Caki2 (cell line): ENCODE results near the gene ADAMTS2. TPM values are rescaled to one million over a fixed set of nuclear protein-coding genes. Genes with fewer than 3 reads are reported as not detected.

ENCODE experiments used
- DNase-seq: peaks from one replicate; pipeline ENCODE4 v3.0.0-alpha.2; 2015; ENCODE audit warnings: low read depth
- in situ Hi-C: cut with HindIII; loops from 2 replicates; pipeline ENCODE4 v1.10.0; 2016; ENCODE audit warnings: low sequenced_read_pairs, low pct_unique_long_range_greater_than_20kb, mixed read lengths
- total RNA-seq: library from RNA; depleted of rRNA; stranded (reverse); fragments of >200 nt; shearing (Covaris generic); gene quantifications from 2 replicates; pipeline ENCODE4 v1.2.3, GENCODE V29; 2014; ENCODE audit warnings: low replicate concordance

Gene ADAMTS2
- total RNA-seq, 1 experiment from 2014 or later: 5.0 TPM

- in situ Hi-C loops: no loop called here
- no peak for DNase-seq
Measured at GRCh38 chr5:179256328-179257175, 88.7 kb downstream of the ADAMTS2 start.

GRCh38 chr5:179255527-179256327, 89.5 kb downstream of the ADAMTS2 start:
- in situ Hi-C loops: no loop called here
- DNase-seq: no peak

GRCh38 chr5:179254638-179255271, 90.5 kb downstream of the ADAMTS2 start:
- in situ Hi-C loops: no loop called here
- no peak for DNase-seq

- DNase-seq: no peak
- in situ Hi-C loops: no loop called here
Measured at GRCh38 chr5:179253730-179254129, 91.5 kb downstream of the ADAMTS2 start.

- DNase-seq: no peak
- in situ Hi-C loops: no loop called here
Measured at GRCh38 chr5:179251276-179251969, 93.8 kb downstream of the ADAMTS2 start.

GRCh38 chr5:179250561-179251225, 94.6 kb downstream of the ADAMTS2 start:
- in situ Hi-C loops: no loop called here

GRCh38 chr5:179246227-179246626, 99.0 kb downstream of the ADAMTS2 start:
- in situ Hi-C loops: no loop called here

More at GRCh38 chr5:179250561-179251225, 94.6 kb downstream of the ADAMTS2 start:
- no peak for DNase-seq

GRCh38 chr5:179245031-179245430, 100.2 kb downstream of the ADAMTS2 start:
- no peak for DNase-seq
- in situ Hi-C loops: no loop called here

More at GRCh38 chr5:179246227-179246626, 99.0 kb downstream of the ADAMTS2 start:
- no peak for DNase-seq

- in situ Hi-C loops: no loop called here
- DNase-seq: no peak
Measured at GRCh38 chr5:179244044-179244443, 101.2 kb downstream of the ADAMTS2 start.

- in situ Hi-C loops: no loop called here
Measured at GRCh38 chr5:179243333-179243732, 101.9 kb downstream of the ADAMTS2 start.

GRCh38 chr5:179242676-179243075, 102.6 kb downstream of the ADAMTS2 start:
- in situ Hi-C loops: no loop called here
- no peak for DNase-seq

More at GRCh38 chr5:179243333-179243732, 101.9 kb downstream of the ADAMTS2 start:
- DNase-seq: no peak

GRCh38 chr5:179241764-179242370, 103.4 kb downstream of the ADAMTS2 start:
- DNase-seq: no peak
- in situ Hi-C loops: no loop called here

- in situ Hi-C loops: no loop called here
- no peak for DNase-seq
Measured at GRCh38 chr5:179241175-179241574, 104.1 kb downstream of the ADAMTS2 start.

- DNase-seq: no peak
- in situ Hi-C loops: no loop called here
Measured at GRCh38 chr5:179240561-179240960, 104.7 kb downstream of the ADAMTS2 start.

- no peak for DNase-seq
- in situ Hi-C loops: no loop called here
Measured at GRCh38 chr5:179239256-179240135, 105.8 kb downstream of the ADAMTS2 start.

GRCh38 chr5:179238628-179238970, 106.7 kb downstream of the ADAMTS2 start:
- DNase-seq: no peak
- in situ Hi-C loops: no loop called here
